Stimulated activated CD4-positive, alpha-beta T cell treated with anti-CD3 and anti-CD28 coated beads, Interleukin-4, amount 100 ng/mL, for 24 hours (primary cell): ENCODE data around the gene HIGD1B.
"Not testable (repeated sequence)": the region's sequence is repeated elsewhere in the genome, so short reads cannot be mapped to it uniquely, and the experiment has no call there.

Source experiments
- DNase-seq: peaks from one replicate; pipeline ENCODE4 v3.0.0-alpha.2; 2020

The HIGD1B gene

GRCh38 chr17:44847586-44847985 lies at the start of gene HIGD1B:
Gene HIGD1B (plus strand): TSS chr17:44847883. CDS start chr17:44848153, 270 bp downstream.
- no peak for DNase-seq

GRCh38 chr17:44798356-44798755 lies 49.3 kb upstream of the HIGD1B start:
- DNase-seq = no peak

GRCh38 chr17:44801880-44802279 lies 45.8 kb upstream of the HIGD1B start:
- DNase-seq = no peak

- DNase-seq = no peak
Observed at GRCh38 chr17:44804302-44805089, 43.2 kb upstream of the HIGD1B start.

GRCh38 chr17:44807093-44807816 lies 40.4 kb upstream of the HIGD1B start:
- no peak for DNase-seq

- DNase-seq = no peak
Observed at GRCh38 chr17:44807817-44808155, 39.9 kb upstream of the HIGD1B start.

GRCh38 chr17:44808156-44808555 lies 39.5 kb upstream of the HIGD1B start:
- no peak for DNase-seq

- DNase-seq = not testable (repeated sequence)
Observed at GRCh38 chr17:44808656-44809388, 38.9 kb upstream of the HIGD1B start.

- no peak for DNase-seq
Observed at GRCh38 chr17:44812263-44812662, 35.4 kb upstream of the HIGD1B start.

GRCh38 chr17:44818508-44818907 lies 29.2 kb upstream of the HIGD1B start:
- DNase-seq = not testable (repeated sequence)

GRCh38 chr17:44820631-44821212 lies 27.0 kb upstream of the HIGD1B start:
- no peak for DNase-seq

- not testable (repeated sequence) for DNase-seq
Observed at GRCh38 chr17:44825236-44825635, 22.4 kb upstream of the HIGD1B start.

GRCh38 chr17:44826123-44826790 lies 21.4 kb upstream of the HIGD1B start:
- no peak for DNase-seq

- no peak for DNase-seq
Observed at GRCh38 chr17:44827863-44828262, 19.8 kb upstream of the HIGD1B start.

GRCh38 chr17:44828919-44829522 lies 18.7 kb upstream of the HIGD1B start:
- DNase-seq = no peak

GRCh38 chr17:44829523-44830358 lies 17.9 kb upstream of the HIGD1B start, which contains the start of gene GJC1:
Gene GJC1 (minus strand): TSS chr17:44830287. CDS start chr17:44805817, 24,470 bp downstream.
- DNase-seq = no peak

- DNase-seq = peak; percentile 9
Observed at GRCh38 chr17:44830359-44831288, 17.1 kb upstream of the HIGD1B start.

GRCh38 chr17:44831371-44831770 lies 16.3 kb upstream of the HIGD1B start:
- DNase-seq = no peak

- DNase-seq = no peak
Observed at GRCh38 chr17:44832805-44833204, 14.9 kb upstream of the HIGD1B start.

GRCh38 chr17:44837196-44837595 lies 10.5 kb upstream of the HIGD1B start:
- no peak for DNase-seq
